T-helper 17 cell (primary cell): ENCODE measurements around the gene HOXC10. TPM values are rescaled to one million over a fixed set of nuclear protein-coding genes. Genes with fewer than 3 reads are reported as not detected.

Experiments used
- ATAC-seq: fragments of 150-1000 bp; cut with Tn5 transposase; 2 replicates; pipeline ENCODE4 v1.10.0; 2021; ENCODE audit warnings: mild to moderate bottlenecking, moderate library complexity
- DNase-seq, 3 donors: peaks; one replicate each; pipeline versions ENCODE4 v3.0.0 to v3.0.0-alpha.2; 2020 to 2021
- H3K9me3 ChIP-seq: one replicate; pipeline ENCODE4 v1.7.0; 2013; ENCODE audit warnings: low read length, mild to moderate bottlenecking; ENCODE audit not compliant: control insufficient read depth, poor library complexity, severe bottlenecking
- H3K27ac Mint-ChIP-seq: one replicate; pipeline ENCODE4 v1.8.0; 2022; ENCODE audit warnings: mild to moderate bottlenecking, moderate library complexity, mixed read lengths
- H3K27me3 Mint-ChIP-seq: one replicate; pipeline ENCODE4 v1.8.0; 2022; ENCODE audit warnings: mixed read lengths
- H3K36me3 Mint-ChIP-seq: one replicate; pipeline ENCODE4 v1.8.0; 2022; ENCODE audit warnings: low read depth, mixed read lengths
- H3K4me1 Mint-ChIP-seq: one replicate; pipeline ENCODE4 v1.8.0; 2022; ENCODE audit warnings: mild to moderate bottlenecking, mixed read lengths
- H3K4me3 Mint-ChIP-seq: one replicate; pipeline ENCODE4 v1.8.0; 2022; ENCODE audit warnings: mild to moderate bottlenecking, moderate library complexity, mixed read lengths
- total RNA-seq, 4 donors: library from RNA in 2 of 4; stranded (reverse) in 2 of 4; gene quantifications; one replicate each; pipeline ENCODE4 v1.2.3 and lab custom pipeline; 2022 to 2026

Gene HOXC10
- total RNA-seq, 2 donors from 2014 or later, result not detected

DNA sequence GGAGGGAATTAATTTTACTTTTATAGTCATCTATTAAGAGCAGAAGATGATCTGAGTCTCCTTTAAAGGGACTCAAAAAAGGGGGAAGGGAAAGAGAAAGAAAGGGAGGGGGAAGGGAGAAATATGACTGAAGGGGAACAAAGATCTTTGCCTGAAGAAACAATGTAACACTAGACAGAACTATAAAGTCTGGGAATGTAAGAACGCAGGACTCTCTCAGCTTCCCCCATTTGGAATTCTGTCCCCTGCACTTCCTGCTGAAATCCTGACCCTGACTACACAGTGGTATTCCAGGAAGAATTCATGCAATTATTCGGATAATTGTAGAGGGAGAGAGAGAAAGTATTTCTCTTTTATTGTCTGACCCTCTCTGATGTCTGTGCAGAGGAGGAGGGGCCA is 20.6 kb upstream of the HOXC10 start:
- Mint-ChIP-seq H3K27me3 (peaks cover 85% of the 10 kb centered on the region), H3K4me1 (peaks cover 27% of the 10 kb centered on the region), H3K4me3 (peak overlapping the region; percentile 28), H3K27ac (peak overlapping the region; percentile 2), H3K36me3 (peaks cover 15% of the 10 kb centered on the region)
- DNase-seq (no peak), ATAC-seq (no peak)
- peaks cover under 1% of the 10 kb centered on the region for H3K9me3 ChIP-seq

DNA sequence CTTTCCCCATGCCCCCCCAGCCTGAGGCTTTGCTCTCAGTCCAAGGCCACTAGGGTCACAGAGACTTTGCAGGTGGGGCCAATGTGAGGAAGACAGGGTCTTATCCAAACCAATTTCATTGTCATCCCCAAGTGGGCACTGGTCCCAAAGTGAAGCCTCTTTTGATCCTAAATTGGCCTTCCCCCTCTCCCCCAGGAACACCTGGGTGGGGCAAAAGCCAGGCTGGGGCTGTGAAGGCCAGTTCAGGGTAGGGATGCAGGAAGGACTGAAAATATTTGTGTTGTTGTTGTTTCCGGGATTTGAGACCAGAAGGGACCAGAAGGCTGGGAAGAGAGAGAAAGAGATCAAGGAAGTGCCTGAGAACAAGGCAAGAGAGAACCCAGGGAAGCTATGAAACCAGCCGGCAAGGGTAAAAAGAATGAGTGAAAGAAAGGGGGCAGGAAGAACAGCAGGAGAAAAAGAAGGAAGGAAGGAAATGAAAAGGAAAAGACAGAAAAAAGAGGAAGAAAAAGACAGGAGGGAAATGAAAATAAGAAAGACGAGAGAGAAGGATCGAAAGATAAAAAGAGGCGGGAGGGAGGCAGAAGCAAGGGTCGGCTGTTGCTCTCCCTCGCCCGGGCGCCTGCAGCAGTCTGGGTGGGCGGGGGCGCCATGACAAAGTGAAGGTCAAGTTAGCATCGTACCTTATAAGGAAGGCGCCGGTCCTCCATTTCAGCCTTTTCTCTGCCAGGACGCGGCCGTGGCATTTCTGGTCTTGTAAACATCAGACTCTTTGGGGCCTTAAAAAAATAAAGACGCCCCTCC is 19.5 kb upstream of the HOXC10 start:
- DNase-seq (no peak), ATAC-seq (no peak)
- Mint-ChIP-seq H3K27ac (peak overlapping the region; percentile 19), H3K4me1 (peaks cover 24% of the 10 kb centered on the region), H3K4me3 (peak overlapping the region; percentile 74), H3K36me3 (peaks cover 15% of the 10 kb centered on the region), H3K27me3 (peaks cover 84% of the 10 kb centered on the region)
- no peaks in the 10 kb centered on the region for H3K9me3 ChIP-seq

DNA sequence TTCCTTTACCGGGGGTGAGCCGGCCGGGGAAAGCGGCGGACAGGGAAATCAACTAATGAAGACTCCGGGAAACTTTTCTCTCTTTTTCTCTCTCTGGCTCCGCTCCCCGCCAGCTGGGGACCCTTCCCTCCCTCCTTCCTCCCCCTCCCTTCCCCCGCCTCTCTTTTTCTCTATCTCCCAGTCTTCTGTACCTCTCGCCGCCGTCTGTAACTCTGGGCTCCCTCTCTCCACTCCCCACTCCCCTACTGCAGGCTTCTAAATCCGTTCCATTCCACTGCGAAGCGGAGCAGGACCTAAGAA is 18.9 kb upstream of the HOXC10 start:
- no peaks in the 10 kb centered on the region for H3K9me3 ChIP-seq
- peak overlapping the region; percentile 19 for H3K27ac Mint-ChIP-seq
- peaks cover 86% of the 10 kb centered on the region for H3K27me3 Mint-ChIP-seq

DNA sequence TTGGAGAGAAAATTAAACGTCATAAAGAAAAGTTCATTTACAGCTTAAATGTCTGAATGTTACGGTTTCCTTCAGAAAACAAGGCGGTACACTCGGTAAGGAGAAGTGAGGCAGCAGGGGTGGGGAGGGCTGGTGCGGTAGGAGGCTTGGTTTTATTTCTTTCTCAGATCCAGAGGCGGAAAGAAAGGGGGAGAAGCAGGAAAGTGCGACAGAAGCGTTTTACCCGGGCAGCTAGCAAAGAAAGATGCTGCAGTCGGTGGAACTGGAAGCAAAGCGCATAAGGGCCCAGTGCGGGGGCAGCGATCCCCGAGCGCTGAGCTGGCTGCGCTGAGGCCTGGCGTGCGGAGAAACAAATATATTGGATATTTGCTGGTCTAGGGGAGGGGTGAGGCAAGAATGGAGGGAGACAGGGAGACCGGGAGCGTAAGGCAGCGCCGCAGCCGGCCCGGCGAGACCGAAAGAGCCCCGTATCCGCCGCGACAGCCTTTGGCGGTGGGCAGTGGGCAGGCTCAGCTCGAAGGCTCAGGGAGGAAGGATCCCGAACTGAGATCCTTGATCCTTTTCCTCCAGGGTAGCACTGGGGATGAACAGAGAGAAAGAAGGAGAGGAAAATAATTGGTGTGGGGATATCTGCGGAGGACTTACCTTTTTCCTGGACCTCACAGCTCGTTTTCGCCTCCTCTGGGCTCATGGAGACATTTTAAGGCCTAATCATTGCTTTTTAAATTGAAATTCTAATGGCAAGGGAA is 18.4 kb upstream of the HOXC10 start:
- Mint-ChIP-seq H3K27ac (no peak overlapping the region), H3K4me1 (peaks cover 23% of the 10 kb centered on the region)

More for the DNA sequence above, 18.9 kb upstream of the HOXC10 start:
- no peak for ATAC-seq
- no peak for DNase-seq
- Mint-ChIP-seq H3K4me1 (peaks cover 23% of the 10 kb centered on the region), H3K4me3 (peak overlapping the region; percentile 74), H3K36me3 (peaks cover 15% of the 10 kb centered on the region)

DNA sequence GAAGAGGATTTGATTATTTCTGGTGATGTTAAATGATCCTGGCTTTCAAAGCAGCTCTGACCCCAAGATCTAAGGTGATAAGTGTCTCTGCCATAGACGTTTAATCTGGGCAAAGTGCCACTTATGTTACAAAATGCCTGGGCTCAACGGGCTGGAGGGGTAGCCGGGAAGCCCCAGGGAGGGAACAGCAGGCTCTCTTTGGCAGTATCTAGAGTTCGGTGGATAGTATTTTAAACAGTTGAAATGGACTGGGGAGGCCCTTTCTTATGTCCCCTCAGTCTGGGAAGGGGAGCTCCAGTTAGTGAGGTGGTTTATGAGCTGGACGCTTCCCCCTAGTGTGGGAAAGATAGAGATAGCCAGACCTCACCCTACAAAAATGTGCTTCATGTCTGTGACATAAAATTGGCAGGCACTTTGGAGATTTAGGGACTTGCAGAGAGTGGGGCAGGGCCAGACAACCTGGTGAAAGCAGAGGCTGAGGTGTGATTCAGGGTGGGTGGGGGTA is 17.5 kb upstream of the HOXC10 start:
- peaks cover 15% of the 10 kb centered on the region for H3K36me3 Mint-ChIP-seq
- no peak overlapping the region for H3K4me3 Mint-ChIP-seq
- no peak for ATAC-seq
- H3K27me3 Mint-ChIP-seq, result peaks cover 99% of the 10 kb centered on the region
- H3K27ac Mint-ChIP-seq, result no peak overlapping the region
- no peak for DNase-seq
- no peaks in the 10 kb centered on the region for H3K9me3 ChIP-seq
- H3K4me1 Mint-ChIP-seq, result peaks cover 23% of the 10 kb centered on the region

More for the DNA sequence above, 18.4 kb upstream of the HOXC10 start:
- peaks cover 91% of the 10 kb centered on the region for H3K27me3 Mint-ChIP-seq
- H3K36me3 Mint-ChIP-seq, result peaks cover 15% of the 10 kb centered on the region
- H3K9me3 ChIP-seq, result no peaks in the 10 kb centered on the region
- no peak for DNase-seq
- H3K4me3 Mint-ChIP-seq, result peak overlapping the region; percentile 74
- no peak for ATAC-seq

GRCh38 chr12:53968214-53969127 is 16.5 kb upstream of the HOXC10 start:
- no peak for ATAC-seq
- no peak overlapping the region for H3K27ac Mint-ChIP-seq
- H3K36me3 Mint-ChIP-seq, result peaks cover 15% of the 10 kb centered on the region
- DNase-seq, result no peak
- peaks cover 99% of the 10 kb centered on the region for H3K27me3 Mint-ChIP-seq
- peaks cover 23% of the 10 kb centered on the region for H3K4me1 Mint-ChIP-seq
- no peak overlapping the region for H3K4me3 Mint-ChIP-seq
- no peaks in the 10 kb centered on the region for H3K9me3 ChIP-seq

- Mint-ChIP-seq H3K36me3 (peaks cover 11% of the 10 kb centered on the region), H3K27ac (no peak overlapping the region), H3K4me1 (peaks cover 17% of the 10 kb centered on the region), H3K4me3 (no peak overlapping the region), H3K27me3 (peaks cover 87% of the 10 kb centered on the region)
- DNase-seq (no peak), ATAC-seq (no peak)
- no peaks in the 10 kb centered on the region for H3K9me3 ChIP-seq
Measured at GRCh38 chr12:53969588-53970259, 15.2 kb upstream of the HOXC10 start.

- no peak for ATAC-seq
- peaks cover 83% of the 10 kb centered on the region for H3K27me3 Mint-ChIP-seq
- no peak overlapping the region for H3K4me3 Mint-ChIP-seq
- H3K36me3 Mint-ChIP-seq, result peaks cover 9% of the 10 kb centered on the region
- no peak for DNase-seq
- no peaks in the 10 kb centered on the region for H3K9me3 ChIP-seq
- no peak overlapping the region for H3K27ac Mint-ChIP-seq
- peaks cover 13% of the 10 kb centered on the region for H3K4me1 Mint-ChIP-seq
Measured at GRCh38 chr12:53970451-53970850, 14.5 kb upstream of the HOXC10 start.

- Mint-ChIP-seq H3K27ac (no peak overlapping the region), H3K36me3 (peaks cover 6% of the 10 kb centered on the region), H3K4me1 (peaks cover 9% of the 10 kb centered on the region), H3K27me3 (peaks cover 83% of the 10 kb centered on the region), H3K4me3 (no peak overlapping the region)
- DNase-seq (no peak), ATAC-seq (no peak)
- H3K9me3 ChIP-seq, result no peaks in the 10 kb centered on the region
Measured at GRCh38 chr12:53971129-53971528, 13.8 kb upstream of the HOXC10 start.

DNA sequence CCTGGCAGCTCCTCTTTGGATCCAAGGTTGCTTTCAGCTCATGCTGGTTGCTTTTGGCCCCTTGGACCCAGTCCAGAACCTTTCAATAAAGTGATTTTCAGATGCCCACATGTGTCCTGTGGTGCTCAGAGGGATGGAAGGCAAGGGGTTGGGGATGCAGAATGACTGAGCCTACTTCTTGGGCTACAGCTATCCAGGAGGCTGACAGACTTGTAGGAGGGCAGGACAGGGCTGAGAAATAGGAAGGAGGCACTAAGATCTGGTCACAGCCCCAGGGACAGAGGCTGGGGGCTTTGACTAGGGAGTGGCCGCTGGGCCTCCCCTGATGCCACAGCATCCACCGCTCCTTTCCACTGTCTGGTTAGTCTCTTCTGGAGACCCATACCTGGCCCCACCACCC is 13.3 kb upstream of the HOXC10 start:
- Mint-ChIP-seq H3K4me3 (no peak overlapping the region), H3K27ac (no peak overlapping the region), H3K36me3 (peaks cover 4% of the 10 kb centered on the region), H3K27me3 (peaks cover 81% of the 10 kb centered on the region), H3K4me1 (peaks cover 3% of the 10 kb centered on the region)
- no peaks in the 10 kb centered on the region for H3K9me3 ChIP-seq
- ATAC-seq, result no peak
- no peak for DNase-seq

GRCh38 chr12:53972152-53972702 is 12.7 kb upstream of the HOXC10 start:
- ATAC-seq, result no peak
- peaks cover 3% of the 10 kb centered on the region for H3K4me1 Mint-ChIP-seq
- no peaks in the 10 kb centered on the region for H3K9me3 ChIP-seq
- peaks cover 4% of the 10 kb centered on the region for H3K36me3 Mint-ChIP-seq
- H3K27ac Mint-ChIP-seq, result peak overlapping the region; percentile 82
- no peak for DNase-seq
- peaks cover 81% of the 10 kb centered on the region for H3K27me3 Mint-ChIP-seq
- H3K4me3 Mint-ChIP-seq, result peak overlapping the region; percentile 42

GRCh38 chr12:53972722-53973235 is 12.2 kb upstream of the HOXC10 start, which contains the start of gene HOXC11:
Gene HOXC11 (plus strand): TSS chr12:53973126. CDS start chr12:53973242, 116 bp downstream.
- DNase-seq (no peak), ATAC-seq (no peak)
- peak within 1 kb of the TSS; percentile 82 for H3K4me3 Mint-ChIP-seq
- peak within 1 kb of the TSS; percentile 82 for H3K27ac Mint-ChIP-seq
- H3K27me3 Mint-ChIP-seq, result peaks cover 81% of the 10 kb centered on the region
- no peaks in the 10 kb centered on the region for H3K36me3 Mint-ChIP-seq
- H3K4me1 Mint-ChIP-seq, result peaks cover 3% of the 10 kb centered on the region
- H3K9me3 ChIP-seq, result no peaks in the 10 kb centered on the region
